ENCODE data around the gene CABLES1.

GRCh38 chr18:23259701-23260681 is 124.7 kb downstream of the CABLES1 start:
- TF ChIP-seq CTCF (IDR thresholded peaks at IDR 0.05; ENCODE audit: poor library complexity), result no peak
- TF ChIP-seq EZH2phosphoT487 (IDR thresholded peaks at IDR 0.05; ENCODE audit: low read depth, severe bottlenecking, unreplicated experiment), result no peak
